GM19463 (cell line): ENCODE measurements around the gene DPH5.
"Not testable (repeated sequence)": the region's sequence is repeated elsewhere in the genome, so short reads cannot be mapped to it uniquely, and the experiment has no call there.

Experiments used
- ATAC-seq: cut with Tn5 transposase; IDR thresholded peaks from one replicate; pipeline ENCODE4 v1.9.1; 2021; ENCODE audit warnings: mild to moderate bottlenecking, moderate library complexity; ENCODE audit not compliant: unreplicated experiment

DPH5 gene

GRCh38 chr1:100989306-100990077, 36.1 kb downstream of the DPH5 start:
- no peak for ATAC-seq

GRCh38 chr1:100988121-100988520, 37.5 kb downstream of the DPH5 start:
- no peak for ATAC-seq

DNA sequence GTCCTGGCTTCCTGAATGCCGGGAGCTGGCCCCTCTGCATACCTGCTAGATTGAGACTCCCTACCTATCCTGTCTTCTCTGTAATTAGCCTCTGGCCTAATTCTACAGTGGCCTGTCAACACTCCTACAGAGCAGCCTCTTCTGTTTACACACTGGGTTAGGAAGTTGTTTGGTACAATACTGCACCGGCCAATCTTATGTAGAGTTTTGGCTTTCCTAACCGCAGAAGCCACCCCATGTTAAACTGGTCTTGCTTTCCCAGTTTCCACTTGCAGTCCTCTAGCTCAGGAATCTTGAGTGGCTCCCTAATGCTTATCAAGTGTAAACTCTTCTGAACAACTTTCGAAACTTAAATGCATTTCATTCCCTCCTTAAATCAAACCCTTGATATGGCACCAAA, 42.8 kb downstream of the DPH5 start:
- no peak for ATAC-seq

- ATAC-seq, result no peak
Observed at GRCh38 chr1:100979631-100980030, 46.0 kb downstream of the DPH5 start.

DNA sequence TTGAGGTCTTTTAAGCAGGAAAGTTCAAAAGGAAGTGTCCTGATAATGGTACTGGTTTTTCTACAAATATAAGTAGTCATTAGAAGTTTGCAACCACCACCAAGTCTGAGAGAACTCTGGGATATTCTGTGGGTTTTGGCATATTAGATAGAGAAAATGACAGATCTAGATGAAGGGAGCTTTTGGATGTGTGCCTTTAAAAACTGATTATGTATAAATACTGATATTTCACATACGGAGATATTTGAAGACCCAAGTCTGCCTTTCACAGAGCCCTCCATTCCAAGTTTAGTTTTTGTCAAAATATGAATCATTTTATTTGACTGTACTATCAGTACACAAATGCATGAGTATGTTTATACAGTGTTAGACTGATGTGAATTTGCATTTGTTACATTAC, 48.6 kb downstream of the DPH5 start:
- ATAC-seq, result no peak

DNA sequence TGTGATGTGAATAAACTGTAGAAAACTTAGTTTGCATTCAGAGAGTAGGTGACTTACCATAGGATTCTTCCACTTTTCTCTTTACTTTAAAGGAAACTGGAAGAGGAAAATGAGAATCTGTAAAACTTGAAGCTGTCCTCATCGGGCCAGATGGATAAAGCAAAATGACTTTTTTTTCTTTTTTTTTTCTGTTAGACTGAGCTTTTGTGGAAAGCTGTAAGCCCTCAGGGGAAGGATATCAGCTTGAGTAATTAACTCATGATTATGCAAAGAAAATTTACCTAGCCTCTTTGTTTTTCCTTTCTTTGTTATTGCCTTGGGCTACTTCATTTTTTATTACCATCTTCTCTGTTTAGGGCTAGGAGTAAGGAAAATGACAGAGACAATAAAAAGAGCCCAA, 53.4 kb downstream of the DPH5 start:
- no peak for ATAC-seq

GRCh38 chr1:100971021-100971420, 54.6 kb downstream of the DPH5 start:
- ATAC-seq, result no peak

- ATAC-seq, result no peak
Observed at GRCh38 chr1:100969327-100969726, 56.3 kb downstream of the DPH5 start.

GRCh38 chr1:100968621-100969020, 57.0 kb downstream of the DPH5 start:
- no peak for ATAC-seq

DNA sequence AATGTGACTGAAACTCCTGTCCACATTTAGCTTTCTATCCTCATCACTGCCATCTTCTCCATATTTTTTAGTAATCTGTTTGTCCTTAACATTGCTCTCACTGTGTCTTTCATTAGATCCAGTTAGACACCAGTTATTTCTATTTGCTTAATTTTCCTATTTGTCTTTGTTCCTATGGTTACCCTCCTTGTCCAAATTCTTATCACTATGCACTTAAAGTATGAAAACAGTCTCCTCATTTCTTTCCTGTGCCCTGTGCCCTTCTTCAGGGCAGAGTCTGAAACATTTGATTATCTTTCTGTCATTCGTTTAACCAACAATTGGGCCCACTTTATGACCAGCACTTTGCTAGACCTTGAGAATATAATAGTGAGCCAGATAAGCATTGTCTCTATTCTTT, 65.5 kb downstream of the DPH5 start:
- no peak for ATAC-seq

DNA sequence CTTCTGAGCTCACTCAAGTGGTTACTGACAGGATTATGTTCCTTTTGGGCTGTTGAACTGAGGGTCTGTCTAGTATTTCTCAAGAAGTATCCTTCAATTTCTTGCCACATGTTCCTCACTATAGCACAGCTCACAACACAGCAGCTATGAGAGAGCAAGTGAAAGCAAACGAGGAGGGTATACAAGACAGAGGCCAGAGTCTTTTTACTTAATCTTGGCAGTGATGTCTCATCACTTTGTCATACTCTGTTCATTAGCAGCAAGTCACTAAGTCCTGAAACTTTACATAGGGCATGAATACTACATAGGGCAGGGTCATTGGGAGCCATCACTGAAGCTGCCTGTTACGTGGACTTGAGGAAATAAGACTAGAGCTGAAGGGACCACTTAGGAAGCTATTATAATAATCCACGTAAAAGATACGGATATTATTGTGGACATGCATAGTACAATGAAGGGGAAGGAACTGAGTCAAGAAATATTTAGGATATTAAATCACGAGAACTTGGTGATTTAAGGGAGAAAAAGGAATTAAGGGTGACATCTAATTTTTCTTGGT, 66.0 kb downstream of the DPH5 start:
- no peak for ATAC-seq

DNA sequence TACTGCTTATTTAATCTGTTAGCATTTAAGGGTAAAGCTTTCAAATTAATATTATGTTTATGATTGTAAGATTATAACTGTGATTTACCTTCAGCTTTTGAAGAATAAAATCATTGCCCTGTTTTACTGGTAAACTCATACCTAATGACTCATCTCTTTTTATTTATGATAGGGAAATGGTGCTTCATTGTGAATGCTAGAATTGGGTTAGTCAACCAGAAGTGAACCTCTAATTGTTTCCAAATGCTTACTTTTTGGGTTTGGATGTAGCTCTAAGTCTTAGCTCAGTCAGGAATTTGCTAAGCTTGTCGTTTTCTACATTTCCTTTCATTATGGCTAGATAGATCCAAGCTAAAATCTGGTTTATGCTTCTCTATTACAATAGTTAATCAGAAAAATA, 70.3 kb downstream of the DPH5 start:
- no peak for ATAC-seq

- no peak for ATAC-seq
Observed at GRCh38 chr1:100953960-100954730, 71.4 kb downstream of the DPH5 start.

GRCh38 chr1:100952970-100953369, 72.6 kb downstream of the DPH5 start:
- ATAC-seq, result not testable (repeated sequence)

DNA sequence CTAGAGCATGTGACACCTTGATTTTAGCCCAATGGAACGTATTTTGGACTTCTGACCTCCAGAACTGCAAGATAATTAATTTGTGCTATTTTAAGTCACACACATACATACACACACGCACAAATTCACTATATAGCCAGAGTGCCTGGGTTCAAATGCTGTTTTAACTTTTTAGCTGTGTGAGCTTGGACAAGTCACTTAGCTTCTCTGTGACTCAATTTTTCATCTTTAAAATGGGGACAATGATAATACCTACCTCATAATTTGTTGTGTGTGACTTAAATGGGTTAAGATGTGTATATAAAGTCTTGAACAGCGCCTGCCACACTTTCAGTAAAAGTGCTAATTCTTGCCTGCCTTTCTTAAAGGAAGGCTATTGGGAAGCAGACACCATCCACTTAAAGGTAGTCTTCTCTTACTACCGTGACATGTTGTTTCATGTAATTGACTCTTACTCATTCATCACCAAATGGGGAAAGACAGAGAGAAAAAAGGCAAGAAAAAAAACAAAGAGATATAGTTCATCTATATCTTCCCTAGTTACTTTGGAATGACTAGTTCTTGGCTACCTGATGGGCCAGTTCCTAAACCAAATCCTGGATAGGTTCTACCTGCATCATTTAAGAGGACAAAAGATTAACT, 73.4 kb downstream of the DPH5 start:
- ATAC-seq, result no peak

GRCh38 chr1:100950781-100951180, 74.8 kb downstream of the DPH5 start:
- no peak for ATAC-seq

GRCh38 chr1:100950337-100950736, 75.2 kb downstream of the DPH5 start:
- no peak for ATAC-seq

- ATAC-seq, result peak; percentile 81
Observed at GRCh38 chr1:100949515-100950158, 75.9 kb downstream of the DPH5 start.

- not testable (repeated sequence) for ATAC-seq
Observed at GRCh38 chr1:100948721-100949405, 76.7 kb downstream of the DPH5 start.

DNA sequence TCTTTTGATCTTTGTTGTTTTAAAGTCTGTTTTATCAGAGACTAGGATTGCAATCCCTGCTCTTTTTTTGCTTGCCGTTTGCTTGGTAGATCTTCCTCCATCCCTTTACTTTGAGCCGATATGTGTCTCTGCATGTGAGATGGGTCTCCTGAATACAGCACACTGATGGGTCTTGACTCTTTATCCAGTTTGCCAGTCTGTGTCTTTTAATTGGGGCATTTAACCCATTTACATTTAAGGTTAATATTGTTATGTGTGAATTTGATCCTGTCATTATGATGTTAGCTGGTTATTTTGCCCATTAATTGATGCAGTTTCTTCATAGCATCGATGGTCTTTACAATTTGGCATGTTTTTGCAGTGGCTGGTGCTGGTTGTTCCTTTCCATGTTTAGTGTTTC, 77.8 kb downstream of the DPH5 start:
- not testable (repeated sequence) for ATAC-seq
